Panc1 (cell line): ENCODE measurements around the gene ANO4. TPM values are rescaled to one million over a fixed set of nuclear protein-coding genes. Genes with fewer than 3 reads are reported as not detected.

Experiments used
- ATAC-seq: fragments of 200-7000 bp; cut with Tn5 transposase; 2 replicates; pipeline ENCODE4 v1.9.1; 2020; ENCODE audit warnings: mild to moderate bottlenecking, moderate library complexity
- BruUV-seq: library from RNA; stranded (reverse); fragments of 400-500 nt; replicated peaks from 2 replicates; lab custom pipeline; 2021; lab: Mats Ljungman, UMichigan
- CTCF ChIA-PET: fragments of 300-600 bp; sonication (Branson Sonifier 250); formaldehyde crosslinking; loops from one replicate; lab custom pipeline; 2022; ENCODE audit warnings: antibody characterized with exemption; lab: Charles Lee
- POLR2A ChIA-PET: fragments of 300-600 bp; sonication (Branson Sonifier 250); formaldehyde crosslinking; loops from one replicate; lab custom pipeline; 2022; ENCODE audit warnings: antibody characterized with exemption; lab: Charles Lee
- DNase-seq: peaks from one replicate; pipeline ENCODE4 v3.0.0-alpha.2; 2010; ENCODE audit warnings: low read depth, low spot score
- H3K27ac ChIP-seq: 2 replicates; pipeline ENCODE4 v1.5.1; 2011; ENCODE audit warnings: mild to moderate bottlenecking, low read length, inconsistent platforms
- H3K27me3 ChIP-seq: fragments of 200-500 bp; sonication (Bioruptor generic); 2 replicates; pipeline ENCODE4 v1.6.0; 2014; ENCODE audit warnings: low read length, inconsistent platforms; ENCODE audit not compliant: control insufficient read depth, insufficient read depth
- H3K36me3 ChIP-seq: fragments of 200-500 bp; sonication (Bioruptor generic); 2 replicates; pipeline ENCODE4 v1.5.1; 2014; ENCODE audit warnings: inconsistent platforms, mild to moderate bottlenecking, low read length, moderate library complexity; ENCODE audit not compliant: control insufficient read depth, insufficient read depth
- H3K4me1 ChIP-seq: 2 replicates; pipeline ENCODE4 v1.5.1; 2011; ENCODE audit warnings: inconsistent platforms, mild to moderate bottlenecking, low read length, moderate library complexity; ENCODE audit not compliant: control insufficient read depth, insufficient read depth
- H3K4me3 ChIP-seq, 2 experiments: 2 replicates each; pipeline ENCODE4 v1.5.1; 2011 to 2012; ENCODE audit warnings: low read depth in 2 of 2, low read length in 2 of 2, mild to moderate bottlenecking in 2 of 2, inconsistent platforms in 1 of 2, moderate library complexity in 1 of 2
- H3K9me3 ChIP-seq: fragments of 200-500 bp; sonication (Bioruptor generic); 2 replicates; pipeline ENCODE4 v1.5.1; 2014; ENCODE audit warnings: low read depth, mild to moderate bottlenecking, inconsistent platforms, low read length, moderate library complexity; ENCODE audit not compliant: control insufficient read depth, insufficient read depth
- POLR2AphosphoS5 ChIP-seq: IDR thresholded peaks from 2 replicates; pipeline ENCODE4 v1.6.1; 2012; ENCODE audit warnings: mild to moderate bottlenecking, low read depth, low read length, moderate library complexity
- SIN3A ChIP-seq: IDR thresholded peaks from 2 replicates; pipeline ENCODE4 v1.6.1; 2012; ENCODE audit warnings: low read depth, mild to moderate bottlenecking, low read length, moderate library complexity, borderline replicate concordance; ENCODE audit not compliant: insufficient read depth
- TCF7L2 ChIP-seq: IDR thresholded peaks from 2 replicates; pipeline ENCODE4 v1.6.1; 2011; ENCODE audit warnings: mild to moderate bottlenecking, low read depth, low read length, inconsistent platforms
- in situ Hi-C: cut with HindIII; loops from 2 replicates; pipeline ENCODE4 v1.10.0; 2016; ENCODE audit warnings: low sequenced_read_pairs, low pct_unique_long_range_greater_than_20kb
- intact Hi-C: fragments of 100-400 bp; cut with micrococcal nuclease; formaldehyde crosslinking; loops from one replicate; pipeline ENCODE4 v1.10.0; 2022; ENCODE audit not compliant: unreplicated experiment
- total RNA-seq: library from RNA; stranded (reverse); gene quantifications from one replicate; pipeline ENCODE4 v1.2.1, GENCODE V29; 2021; ENCODE audit not compliant: unreplicated experiment
- TF ChIP-seq, protein P1 (sequence below), 2 experiments: IDR thresholded peaks; 2 replicates each; pipeline ENCODE4 v1.6.1; 2011 to 2012; ENCODE audit warnings: low read depth in 2 of 2, control low read depth in 1 of 2, low read length in 1 of 2, mild to moderate bottlenecking in 1 of 2, moderate library complexity in 1 of 2; ENCODE audit not compliant: insufficient read depth in 1 of 2
- TF ChIP-seq, protein P2 (sequence below): fragments of 450-650 bp; IDR thresholded peaks from 2 replicates; pipeline ENCODE4 v1.5.1; 2017; ENCODE audit warnings: mild to moderate bottlenecking

ANO4 gene
- total RNA-seq, 1 experiment from 2014 or later = not detected

GRCh38 chr12:101174541-101174940 lies 380.0 kb downstream of the ANO4 start:
- intact Hi-C loops (no loop called here), in situ Hi-C loops (no loop called here)
- Histone ChIP-seq H3K27ac (no peak overlapping the region), H3K9me3 (no peaks in the 10 kb centered on the region), H3K27me3 (no peaks in the 10 kb centered on the region), H3K4me3 (no peak overlapping the region), H3K4me1 (no peaks in the 10 kb centered on the region), H3K36me3 (no peaks in the 10 kb centered on the region)
- POLR2A ChIA-PET = no interaction called here
- no peak for DNase-seq
- no peak for TF ChIP-seq TCF7L2
- TF ChIP-seq SIN3A = no peak
- TF ChIP-seq, protein P1, sequence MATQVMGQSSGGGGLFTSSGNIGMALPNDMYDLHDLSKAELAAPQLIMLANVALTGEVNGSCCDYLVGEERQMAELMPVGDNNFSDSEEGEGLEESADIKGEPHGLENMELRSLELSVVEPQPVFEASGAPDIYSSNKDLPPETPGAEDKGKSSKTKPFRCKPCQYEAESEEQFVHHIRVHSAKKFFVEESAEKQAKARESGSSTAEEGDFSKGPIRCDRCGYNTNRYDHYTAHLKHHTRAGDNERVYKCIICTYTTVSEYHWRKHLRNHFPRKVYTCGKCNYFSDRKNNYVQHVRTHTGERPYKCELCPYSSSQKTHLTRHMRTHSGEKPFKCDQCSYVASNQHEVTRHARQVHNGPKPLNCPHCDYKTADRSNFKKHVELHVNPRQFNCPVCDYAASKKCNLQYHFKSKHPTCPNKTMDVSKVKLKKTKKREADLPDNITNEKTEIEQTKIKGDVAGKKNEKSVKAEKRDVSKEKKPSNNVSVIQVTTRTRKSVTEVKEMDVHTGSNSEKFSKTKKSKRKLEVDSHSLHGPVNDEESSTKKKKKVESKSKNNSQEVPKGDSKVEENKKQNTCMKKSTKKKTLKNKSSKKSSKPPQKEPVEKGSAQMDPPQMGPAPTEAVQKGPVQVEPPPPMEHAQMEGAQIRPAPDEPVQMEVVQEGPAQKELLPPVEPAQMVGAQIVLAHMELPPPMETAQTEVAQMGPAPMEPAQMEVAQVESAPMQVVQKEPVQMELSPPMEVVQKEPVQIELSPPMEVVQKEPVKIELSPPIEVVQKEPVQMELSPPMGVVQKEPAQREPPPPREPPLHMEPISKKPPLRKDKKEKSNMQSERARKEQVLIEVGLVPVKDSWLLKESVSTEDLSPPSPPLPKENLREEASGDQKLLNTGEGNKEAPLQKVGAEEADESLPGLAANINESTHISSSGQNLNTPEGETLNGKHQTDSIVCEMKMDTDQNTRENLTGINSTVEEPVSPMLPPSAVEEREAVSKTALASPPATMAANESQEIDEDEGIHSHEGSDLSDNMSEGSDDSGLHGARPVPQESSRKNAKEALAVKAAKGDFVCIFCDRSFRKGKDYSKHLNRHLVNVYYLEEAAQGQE (IDR thresholded peaks at IDR 0.05; ENCODE audit: insufficient read depth in 1 of 2, low read depth in 2 of 2, low read length in 1 of 2) = no peak
- TF ChIP-seq, protein P2, sequence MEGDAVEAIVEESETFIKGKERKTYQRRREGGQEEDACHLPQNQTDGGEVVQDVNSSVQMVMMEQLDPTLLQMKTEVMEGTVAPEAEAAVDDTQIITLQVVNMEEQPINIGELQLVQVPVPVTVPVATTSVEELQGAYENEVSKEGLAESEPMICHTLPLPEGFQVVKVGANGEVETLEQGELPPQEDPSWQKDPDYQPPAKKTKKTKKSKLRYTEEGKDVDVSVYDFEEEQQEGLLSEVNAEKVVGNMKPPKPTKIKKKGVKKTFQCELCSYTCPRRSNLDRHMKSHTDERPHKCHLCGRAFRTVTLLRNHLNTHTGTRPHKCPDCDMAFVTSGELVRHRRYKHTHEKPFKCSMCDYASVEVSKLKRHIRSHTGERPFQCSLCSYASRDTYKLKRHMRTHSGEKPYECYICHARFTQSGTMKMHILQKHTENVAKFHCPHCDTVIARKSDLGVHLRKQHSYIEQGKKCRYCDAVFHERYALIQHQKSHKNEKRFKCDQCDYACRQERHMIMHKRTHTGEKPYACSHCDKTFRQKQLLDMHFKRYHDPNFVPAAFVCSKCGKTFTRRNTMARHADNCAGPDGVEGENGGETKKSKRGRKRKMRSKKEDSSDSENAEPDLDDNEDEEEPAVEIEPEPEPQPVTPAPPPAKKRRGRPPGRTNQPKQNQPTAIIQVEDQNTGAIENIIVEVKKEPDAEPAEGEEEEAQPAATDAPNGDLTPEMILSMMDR = no peak
- TF ChIP-seq POLR2AphosphoS5 = no peak
- no peak for ATAC-seq
- CTCF ChIA-PET = interaction anchor here (0.6 kb wide), 1 partner anchor 658 kb away, joined by 5 read pairs; no protein-coding TSS in a partner anchor
- BruUV-seq = no TSS peak

Other genes with a start within 250 kb of the ANO4 start
- gene GAS2L3, start 221.1 kb upstream of the ANO4 start, total RNA-seq = 47.4 TPM